Testis (tissue), 2 donors: ENCODE results near the gene ZNF771.

Source experiments
- CTCF ChIP-seq, 3 experiments: fragments of 450-650 bp in 2 of 3; fragments of 200-600 bp in 1 of 3; sonication (generic) in 1 of 3; IDR thresholded peaks; one replicate each; pipeline ENCODE4 v1.5.1; 2016 to 2019; ENCODE audit warnings: antibody characterized with exemption in 3 of 3, mild to moderate bottlenecking in 2 of 3, moderate library complexity in 1 of 3
- POLR2A ChIP-seq: fragments of 450-650 bp; IDR thresholded peaks from one replicate; pipeline ENCODE4 v1.6.1; 2017; ENCODE audit warnings: antibody characterized with exemption, mild to moderate bottlenecking, moderate library complexity

- TF ChIP-seq POLR2A (no peak), CTCF (IDR thresholded peaks at IDR 0.05) (no peak)
These were observed 40.3 kb downstream of the ZNF771 start for GRCh38 chr16:30447512-30448226.
